ENCODE measurements around the gene TMEM239.

Gene TMEM239

DNA sequence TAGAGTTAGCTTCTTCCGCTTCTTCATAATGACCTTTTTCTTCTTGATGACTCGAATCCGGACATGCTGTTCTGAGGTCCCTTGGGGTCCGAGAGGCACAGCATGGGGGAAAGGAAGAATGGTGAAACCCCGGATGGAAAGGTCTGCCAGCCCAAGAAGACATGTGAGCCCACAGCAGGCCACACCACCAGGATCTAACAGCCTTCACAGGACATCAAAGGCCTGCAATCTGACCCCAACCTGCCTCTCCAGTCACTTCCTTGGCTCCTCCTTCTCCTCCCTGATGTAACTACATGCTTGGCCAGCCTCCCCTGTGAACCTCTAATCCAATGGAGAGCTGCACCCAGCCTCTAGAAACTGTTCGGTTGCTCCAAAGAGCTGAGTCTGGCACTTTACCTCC, 17.4 kb upstream of the TMEM239 start:
- TF ChIP-seq NFIC (IDR thresholded peaks at IDR 0.05): peak; percentile 40; the same call in 1 of the 2 replicates
- TF ChIP-seq EP300 (IDR thresholded peaks at IDR 0.05; ENCODE audit: borderline replicate concordance): no peak

DNA sequence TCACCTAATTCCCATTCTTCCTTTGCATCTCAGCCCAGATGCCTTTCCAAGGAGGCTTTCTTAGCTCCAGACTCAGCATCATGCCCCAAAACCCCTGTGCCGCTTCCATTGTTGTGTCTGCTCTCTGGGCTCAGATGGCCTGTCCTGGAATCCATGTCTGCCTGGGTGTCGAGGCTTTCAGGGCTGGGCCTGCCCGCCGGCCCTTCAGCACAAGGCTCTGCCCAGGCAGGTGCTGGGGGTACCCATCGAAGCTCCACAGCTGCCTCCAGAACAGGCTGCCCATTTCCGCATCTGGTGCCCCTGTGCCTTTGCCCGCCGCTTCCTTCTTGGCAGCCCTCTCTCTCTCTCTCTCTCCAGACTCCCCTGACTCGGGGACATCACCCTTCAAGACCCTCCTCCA, 16.9 kb upstream of the TMEM239 start:
- no peak for TF ChIP-seq ZBTB7A (IDR thresholded peaks at IDR 0.05; ENCODE audit: low read depth)
- TF ChIP-seq, protein P1, sequence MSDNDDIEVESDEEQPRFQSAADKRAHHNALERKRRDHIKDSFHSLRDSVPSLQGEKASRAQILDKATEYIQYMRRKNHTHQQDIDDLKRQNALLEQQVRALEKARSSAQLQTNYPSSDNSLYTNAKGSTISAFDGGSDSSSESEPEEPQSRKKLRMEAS (IDR thresholded peaks at IDR 0.05): no peak
- TF ChIP-seq, protein P2, sequence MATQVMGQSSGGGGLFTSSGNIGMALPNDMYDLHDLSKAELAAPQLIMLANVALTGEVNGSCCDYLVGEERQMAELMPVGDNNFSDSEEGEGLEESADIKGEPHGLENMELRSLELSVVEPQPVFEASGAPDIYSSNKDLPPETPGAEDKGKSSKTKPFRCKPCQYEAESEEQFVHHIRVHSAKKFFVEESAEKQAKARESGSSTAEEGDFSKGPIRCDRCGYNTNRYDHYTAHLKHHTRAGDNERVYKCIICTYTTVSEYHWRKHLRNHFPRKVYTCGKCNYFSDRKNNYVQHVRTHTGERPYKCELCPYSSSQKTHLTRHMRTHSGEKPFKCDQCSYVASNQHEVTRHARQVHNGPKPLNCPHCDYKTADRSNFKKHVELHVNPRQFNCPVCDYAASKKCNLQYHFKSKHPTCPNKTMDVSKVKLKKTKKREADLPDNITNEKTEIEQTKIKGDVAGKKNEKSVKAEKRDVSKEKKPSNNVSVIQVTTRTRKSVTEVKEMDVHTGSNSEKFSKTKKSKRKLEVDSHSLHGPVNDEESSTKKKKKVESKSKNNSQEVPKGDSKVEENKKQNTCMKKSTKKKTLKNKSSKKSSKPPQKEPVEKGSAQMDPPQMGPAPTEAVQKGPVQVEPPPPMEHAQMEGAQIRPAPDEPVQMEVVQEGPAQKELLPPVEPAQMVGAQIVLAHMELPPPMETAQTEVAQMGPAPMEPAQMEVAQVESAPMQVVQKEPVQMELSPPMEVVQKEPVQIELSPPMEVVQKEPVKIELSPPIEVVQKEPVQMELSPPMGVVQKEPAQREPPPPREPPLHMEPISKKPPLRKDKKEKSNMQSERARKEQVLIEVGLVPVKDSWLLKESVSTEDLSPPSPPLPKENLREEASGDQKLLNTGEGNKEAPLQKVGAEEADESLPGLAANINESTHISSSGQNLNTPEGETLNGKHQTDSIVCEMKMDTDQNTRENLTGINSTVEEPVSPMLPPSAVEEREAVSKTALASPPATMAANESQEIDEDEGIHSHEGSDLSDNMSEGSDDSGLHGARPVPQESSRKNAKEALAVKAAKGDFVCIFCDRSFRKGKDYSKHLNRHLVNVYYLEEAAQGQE (IDR thresholded peaks at IDR 0.05; ENCODE audit: low read depth): no peak

DNA sequence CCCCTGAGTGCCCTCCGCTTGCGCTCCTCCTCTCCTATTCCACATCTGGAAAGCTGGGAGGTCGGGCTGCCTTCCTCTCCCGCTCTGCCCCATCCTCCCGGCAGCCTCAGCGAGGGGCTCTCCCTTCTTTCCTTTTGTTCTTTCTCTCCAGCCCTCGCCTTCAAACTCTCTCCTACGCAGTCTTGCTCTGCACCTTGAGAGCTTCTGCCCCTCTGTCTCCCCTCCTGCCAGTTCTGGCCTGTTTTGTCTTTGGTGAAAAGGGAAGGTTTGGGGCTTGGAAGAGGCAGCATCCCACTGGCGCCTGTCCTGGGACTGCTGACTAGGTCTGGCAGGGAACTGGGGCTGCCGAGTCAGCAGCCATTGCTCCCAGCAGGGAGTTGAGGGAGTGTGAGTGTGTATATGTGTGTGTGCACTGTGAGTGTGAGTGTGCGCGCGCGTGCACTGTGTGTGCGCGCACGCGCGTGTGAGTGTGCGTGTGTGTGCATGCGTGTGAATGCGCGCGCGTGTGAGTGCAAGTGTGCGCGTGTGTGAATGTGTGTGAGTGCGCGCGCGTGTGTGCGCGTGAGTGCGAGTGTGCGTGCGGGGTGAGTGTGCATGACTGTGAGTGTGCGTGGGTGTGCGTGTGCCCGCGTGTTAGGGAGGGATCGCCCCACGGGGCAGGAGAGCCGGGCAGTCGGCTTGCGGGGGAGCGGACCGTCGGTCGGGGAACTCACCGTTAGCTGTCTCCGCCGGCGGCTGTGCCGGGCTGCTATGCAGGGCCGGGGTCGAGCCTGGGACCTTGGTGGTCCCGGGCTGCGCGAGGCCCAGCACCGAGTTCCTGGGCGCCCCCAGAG, 16.3 kb upstream of the TMEM239 start:
- TF ChIP-seq RAD21 (IDR thresholded peaks at IDR 0.05; ENCODE audit: low read depth) (no peak), CREB1 (IDR thresholded peaks at IDR 0.05; ENCODE audit: low read depth) (no peak), YY1 (IDR thresholded peaks at IDR 0.05; ENCODE audit: low read depth) (no peak), NFIC (IDR thresholded peaks at IDR 0.05) (no peak), TCF12 (IDR thresholded peaks at IDR 0.05; ENCODE audit: low read depth) (no peak), TAF1 (IDR thresholded peaks at IDR 0.05; ENCODE audit: low read depth) (no peak), EGR1 (IDR thresholded peaks at IDR 0.05) (no peak), TEAD4 (IDR thresholded peaks at IDR 0.05) (no peak), CEBPB (IDR thresholded peaks at IDR 0.05) (no peak), ZBTB7A (IDR thresholded peaks at IDR 0.05; ENCODE audit: low read depth) (no peak), EP300 (IDR thresholded peaks at IDR 0.05; ENCODE audit: borderline replicate concordance) (no peak), FOXM1 (IDR thresholded peaks at IDR 0.05; ENCODE audit: borderline replicate concordance, low read depth) (no peak)
- TF ChIP-seq, protein P3, sequence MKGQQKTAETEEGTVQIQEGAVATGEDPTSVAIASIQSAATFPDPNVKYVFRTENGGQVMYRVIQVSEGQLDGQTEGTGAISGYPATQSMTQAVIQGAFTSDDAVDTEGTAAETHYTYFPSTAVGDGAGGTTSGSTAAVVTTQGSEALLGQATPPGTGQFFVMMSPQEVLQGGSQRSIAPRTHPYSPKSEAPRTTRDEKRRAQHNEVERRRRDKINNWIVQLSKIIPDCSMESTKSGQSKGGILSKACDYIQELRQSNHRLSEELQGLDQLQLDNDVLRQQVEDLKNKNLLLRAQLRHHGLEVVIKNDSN (IDR thresholded peaks at IDR 0.05): no peak
- TF ChIP-seq, protein P1 (IDR thresholded peaks at IDR 0.05): no peak
- TF ChIP-seq, protein P2 (IDR thresholded peaks at IDR 0.05; ENCODE audit: low read depth): no peak

DNA sequence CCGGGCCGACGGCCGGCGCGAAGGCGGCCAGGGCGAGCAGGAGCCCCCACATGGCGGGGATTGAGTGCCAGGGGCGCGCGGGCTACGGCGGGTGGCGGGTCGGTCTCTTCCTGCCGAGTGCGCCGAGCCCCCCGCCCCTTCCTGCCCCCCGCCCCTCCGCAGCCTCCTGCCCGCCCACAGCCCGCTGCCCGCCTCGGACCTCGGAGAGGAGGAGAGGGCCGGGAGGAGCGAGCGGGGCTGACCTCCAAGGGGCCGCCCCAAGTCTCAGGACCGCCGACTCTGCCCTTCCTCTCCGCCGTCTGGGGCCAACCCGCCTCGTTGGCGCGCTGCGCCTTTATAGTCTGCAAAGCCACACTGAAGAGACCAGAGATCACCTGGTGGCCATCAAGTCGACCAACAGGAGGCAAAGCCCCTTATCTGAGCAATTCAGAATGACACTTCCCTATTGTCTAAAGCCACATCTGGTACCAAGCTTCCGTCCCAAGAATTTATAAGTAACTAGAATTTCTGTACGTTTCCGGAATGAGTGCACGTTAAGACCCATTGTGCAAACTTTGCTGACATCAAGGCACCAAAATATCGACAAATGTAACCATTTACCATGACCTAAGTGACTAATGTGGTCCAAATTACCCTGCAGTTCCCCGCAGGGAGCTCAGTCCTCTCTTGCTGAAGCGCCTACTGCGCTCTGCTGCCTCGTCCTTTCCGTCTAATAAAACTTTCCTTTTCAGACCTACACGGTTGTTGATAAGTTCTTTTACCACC, 15.5 kb upstream of the TMEM239 start, which contains the start of gene CPXM1:
TSS of gene CPXM1 (minus strand) at position 107 of the 765 bp plus-strand sequence. CDS start at position 52, 55 bp downstream.
- TF ChIP-seq EP300 (IDR thresholded peaks at IDR 0.05; ENCODE audit: borderline replicate concordance) (no peak), TAF1 (IDR thresholded peaks at IDR 0.05; ENCODE audit: low read depth) (no peak), TEAD4 (IDR thresholded peaks at IDR 0.05) (no peak), CREB1 (IDR thresholded peaks at IDR 0.05; ENCODE audit: low read depth) (no peak), RAD21 (IDR thresholded peaks at IDR 0.05; ENCODE audit: low read depth) (no peak), YY1 (IDR thresholded peaks at IDR 0.05; ENCODE audit: low read depth) (no peak)

DNA sequence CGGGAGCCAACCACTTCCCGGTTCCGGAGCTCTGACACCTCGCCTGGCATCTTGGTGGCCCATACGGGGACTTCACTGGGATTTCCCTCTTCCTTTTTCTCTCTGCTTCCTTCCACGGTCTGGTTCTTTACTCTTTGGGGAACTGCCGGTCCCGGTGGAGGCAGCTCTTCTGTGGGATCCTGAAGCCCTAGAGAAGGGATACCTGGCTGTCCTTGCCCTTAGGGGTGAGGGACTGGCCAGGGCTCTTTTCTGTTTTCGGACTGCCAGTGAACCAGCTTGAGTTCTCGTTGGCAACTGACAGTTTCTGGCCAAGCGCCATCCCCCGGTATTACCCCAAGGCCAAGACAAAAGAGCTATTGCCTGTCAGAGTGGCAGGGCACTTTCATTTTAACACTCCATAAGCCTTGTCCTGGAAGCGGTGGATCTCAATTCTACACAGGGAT, 14.9 kb upstream of the TMEM239 start:
- no peak for TF ChIP-seq TAF1 (IDR thresholded peaks at IDR 0.05; ENCODE audit: low read depth)

DNA sequence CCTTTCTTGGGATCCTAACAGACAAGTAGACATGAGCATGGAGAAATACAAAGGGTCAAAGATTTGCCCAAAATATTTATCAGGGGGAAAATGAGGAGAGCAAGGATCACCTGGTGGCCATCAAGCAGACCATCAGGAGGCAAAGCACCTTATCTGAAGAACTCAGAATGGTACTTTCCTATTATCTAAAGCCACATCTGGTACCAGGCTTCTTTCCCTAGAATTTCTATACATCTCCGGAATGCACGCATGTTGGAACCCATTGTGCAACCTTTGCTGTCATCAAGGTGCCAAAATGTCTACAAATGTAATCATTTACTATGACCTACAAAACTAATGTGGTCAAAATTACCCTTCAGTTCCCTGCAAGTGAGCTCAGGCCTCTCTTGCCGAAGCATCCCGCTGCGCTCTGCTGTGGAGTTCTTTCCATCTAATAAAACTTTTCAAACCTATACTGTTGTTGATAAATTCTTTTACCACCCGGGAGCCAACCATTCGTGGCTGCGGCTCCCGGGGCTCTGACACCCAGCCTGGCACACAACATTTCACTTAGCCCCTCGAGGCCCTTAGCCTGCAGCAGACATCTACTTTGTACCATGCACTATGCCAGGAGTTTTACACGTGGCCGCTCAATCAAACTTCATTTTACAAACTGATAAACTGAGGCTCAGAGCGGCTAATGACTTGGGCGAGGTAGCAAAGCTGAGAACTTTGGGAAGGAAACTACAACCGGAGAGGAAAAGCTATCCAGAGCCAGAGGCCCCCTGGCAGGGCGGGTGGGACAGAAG, 11.9 kb upstream of the TMEM239 start:
- no peak for TF ChIP-seq RAD21 (IDR thresholded peaks at IDR 0.05; ENCODE audit: low read depth)
- TF ChIP-seq, protein P3 (IDR thresholded peaks at IDR 0.05): no peak
- TF ChIP-seq, protein P1 (IDR thresholded peaks at IDR 0.05): no peak
- TF ChIP-seq CREB1 (IDR thresholded peaks at IDR 0.05; ENCODE audit: low read depth): no peak
- TF ChIP-seq TCF12 (IDR thresholded peaks at IDR 0.05; ENCODE audit: low read depth): no peak
- no peak for TF ChIP-seq ZBTB7A (IDR thresholded peaks at IDR 0.05; ENCODE audit: low read depth)
- no peak for TF ChIP-seq FOXM1 (IDR thresholded peaks at IDR 0.05; ENCODE audit: borderline replicate concordance, low read depth)
- no peak for TF ChIP-seq TAF1 (IDR thresholded peaks at IDR 0.05; ENCODE audit: low read depth)
- no peak for TF ChIP-seq EGR1 (IDR thresholded peaks at IDR 0.05)
- no peak for TF ChIP-seq YY1 (IDR thresholded peaks at IDR 0.05; ENCODE audit: low read depth)

All from Ishikawa (cell line).